Measurements from ENCODE around the gene TRAPPC14. TPM values are rescaled to one million over a fixed set of nuclear protein-coding genes. Genes with fewer than 3 reads are reported as not detected.
A peak's percentile ranks its signal among the peaks of the same experiment; 100 is the strongest.

The TRAPPC14 gene
- total and polyA plus RNA-seq, 2 of the 13 experiments (the other 11 are each of a cell fraction or from before 2014, with no cell fraction given), result 4.7 to 9.6 TPM

DNA sequence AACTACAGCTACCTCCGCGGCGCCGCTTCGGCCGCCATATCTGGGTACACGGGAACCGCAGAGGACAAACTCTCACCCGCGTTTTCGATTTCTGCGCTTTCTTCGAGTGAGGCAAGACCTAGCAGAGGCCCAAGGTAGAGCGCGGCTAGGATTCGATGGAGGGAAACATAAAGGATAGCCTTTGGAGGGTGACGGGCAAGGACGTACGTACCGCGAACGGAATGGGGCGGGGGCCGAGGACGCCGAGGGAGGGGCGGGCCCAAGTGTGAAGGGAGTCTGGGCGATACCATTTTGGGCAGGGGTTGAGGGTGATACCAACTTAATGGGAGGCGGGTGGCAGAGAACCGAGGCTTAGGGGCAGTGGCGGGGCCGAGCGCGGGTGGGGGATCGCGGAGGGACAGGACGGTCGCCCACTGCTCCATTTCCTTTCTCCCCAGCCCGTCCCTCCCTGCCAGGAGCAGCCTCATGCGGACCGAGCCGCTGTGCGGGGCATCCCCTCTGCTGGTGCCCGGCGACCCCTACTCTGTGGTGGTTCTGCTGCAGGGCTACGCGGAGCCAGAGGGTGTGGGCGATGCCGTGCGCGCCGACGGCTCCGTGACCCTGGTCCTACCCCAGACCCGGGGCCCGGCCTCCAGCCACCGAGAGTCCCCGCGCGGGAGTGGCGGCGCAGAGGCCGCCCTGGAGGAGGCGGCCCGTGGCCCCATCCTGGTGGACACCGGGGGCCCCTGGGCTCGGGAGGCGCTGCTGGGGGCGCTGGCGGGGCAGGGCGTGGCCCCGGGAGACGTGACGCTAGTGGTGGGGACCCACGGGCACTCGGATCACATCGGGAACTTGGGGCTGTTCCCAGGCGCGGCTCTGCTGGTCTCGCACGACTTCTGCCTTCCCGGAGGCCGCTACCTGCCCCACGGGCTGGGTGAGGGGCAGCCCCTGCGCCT is 31.3 kb downstream of the TRAPPC14 start, which contains the start of gene MBLAC1 (continued):
- TF ChIP-seq, protein P1, sequence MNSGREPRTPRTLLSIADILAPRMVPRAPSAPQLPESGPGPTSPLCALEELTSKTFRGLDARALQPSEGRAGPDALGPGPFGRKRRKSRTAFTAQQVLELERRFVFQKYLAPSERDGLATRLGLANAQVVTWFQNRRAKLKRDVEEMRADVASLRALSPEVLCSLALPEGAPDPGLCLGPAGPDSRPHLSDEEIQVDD (CRISPR knock-in tag; IDR thresholded peaks at IDR 0.05; ENCODE audit: borderline replicate concordance), result no peak
- TF ChIP-seq ZFP1 (CRISPR knock-in tag; IDR thresholded peaks at IDR 0.05) (no peak), RCOR2 (CRISPR knock-in tag; IDR thresholded peaks at IDR 0.05) (no peak), TARDBP (CRISPR knock-in tag; IDR thresholded peaks at IDR 0.05) (peak; percentile 20; the same call in 1 of the 2 replicates), HNRNPK (IDR thresholded peaks at IDR 0.05; ENCODE audit: low read depth, low read length, poor library complexity, severe bottlenecking) (peak; percentile 57), NCOR1 (IDR thresholded peaks at IDR 0.05; ENCODE audit: borderline replicate concordance, low read length) (no peak), ZNF768 (CRISPR knock-in tag; IDR thresholded peaks at IDR 0.05) (no peak), ATF1 (CRISPR knock-in tag; IDR thresholded peaks at IDR 0.05) (peak; percentile 31; the same call in 1 of the 2 replicates), SKI (IDR thresholded peaks at IDR 0.05; ENCODE audit: partially characterized antibody) (no peak), HINFP (CRISPR knock-in tag; IDR thresholded peaks at IDR 0.05; ENCODE audit: low read depth) (no peak), PRDM10 (CRISPR knock-in tag; IDR thresholded peaks at IDR 0.05; ENCODE audit: low read depth) (peak; percentile 100), ZNF354B (CRISPR knock-in tag; IDR thresholded peaks at IDR 0.05) (no peak), JUNB (CRISPR knock-in tag; IDR thresholded peaks at IDR 0.05; ENCODE audit: borderline replicate concordance) (no peak), RBFOX2 (IDR thresholded peaks at IDR 0.05; ENCODE audit: low read depth, low read length) (peak; percentile 80), ADNP (CRISPR knock-in tag; IDR thresholded peaks at IDR 0.05) (no peak), WIZ (CRISPR knock-in tag; IDR thresholded peaks at IDR 0.05) (no peak)
- TF ChIP-seq, protein P2, sequence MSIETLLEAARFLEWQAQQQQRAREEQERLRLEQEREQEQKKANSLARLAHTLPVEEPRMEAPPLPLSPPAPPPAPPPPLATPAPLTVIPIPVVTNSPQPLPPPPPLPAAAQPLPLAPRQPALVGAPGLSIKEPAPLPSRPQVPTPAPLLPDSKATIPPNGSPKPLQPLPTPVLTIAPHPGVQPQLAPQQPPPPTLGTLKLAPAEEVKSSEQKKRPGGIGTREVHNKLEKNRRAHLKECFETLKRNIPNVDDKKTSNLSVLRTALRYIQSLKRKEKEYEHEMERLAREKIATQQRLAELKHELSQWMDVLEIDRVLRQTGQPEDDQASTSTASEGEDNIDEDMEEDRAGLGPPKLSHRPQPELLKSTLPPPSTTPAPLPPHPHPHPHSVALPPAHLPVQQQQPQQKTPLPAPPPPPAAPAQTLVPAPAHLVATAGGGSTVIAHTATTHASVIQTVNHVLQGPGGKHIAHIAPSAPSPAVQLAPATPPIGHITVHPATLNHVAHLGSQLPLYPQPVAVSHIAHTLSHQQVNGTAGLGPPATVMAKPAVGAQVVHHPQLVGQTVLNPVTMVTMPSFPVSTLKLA (IDR thresholded peaks at IDR 0.05), result no peak
- TF ChIP-seq, protein P3, sequence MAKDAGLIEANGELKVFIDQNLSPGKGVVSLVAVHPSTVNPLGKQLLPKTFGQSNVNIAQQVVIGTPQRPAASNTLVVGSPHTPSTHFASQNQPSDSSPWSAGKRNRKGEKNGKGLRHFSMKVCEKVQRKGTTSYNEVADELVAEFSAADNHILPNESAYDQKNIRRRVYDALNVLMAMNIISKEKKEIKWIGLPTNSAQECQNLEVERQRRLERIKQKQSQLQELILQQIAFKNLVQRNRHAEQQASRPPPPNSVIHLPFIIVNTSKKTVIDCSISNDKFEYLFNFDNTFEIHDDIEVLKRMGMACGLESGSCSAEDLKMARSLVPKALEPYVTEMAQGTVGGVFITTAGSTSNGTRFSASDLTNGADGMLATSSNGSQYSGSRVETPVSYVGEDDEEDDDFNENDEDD (CRISPR knock-in tag; IDR thresholded peaks at IDR 0.05; ENCODE audit: borderline replicate concordance), result peak; percentile 57
- TF ChIP-seq, protein P4, sequence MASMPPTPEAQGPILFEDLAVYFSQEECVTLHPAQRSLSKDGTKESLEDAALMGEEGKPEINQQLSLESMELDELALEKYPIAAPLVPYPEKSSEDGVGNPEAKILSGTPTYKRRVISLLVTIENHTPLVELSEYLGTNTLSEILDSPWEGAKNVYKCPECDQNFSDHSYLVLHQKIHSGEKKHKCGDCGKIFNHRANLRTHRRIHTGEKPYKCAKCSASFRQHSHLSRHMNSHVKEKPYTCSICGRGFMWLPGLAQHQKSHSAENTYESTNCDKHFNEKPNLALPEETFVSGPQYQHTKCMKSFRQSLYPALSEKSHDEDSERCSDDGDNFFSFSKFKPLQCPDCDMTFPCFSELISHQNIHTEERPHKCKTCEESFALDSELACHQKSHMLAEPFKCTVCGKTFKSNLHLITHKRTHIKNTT (CRISPR knock-in tag; IDR thresholded peaks at IDR 0.05), result no peak; the same call in 1 of the 2 replicates

All from HepG2 (cell line).